Measurements from ENCODE around the gene SEC31B. TPM values are rescaled to one million over a fixed set of nuclear protein-coding genes. Genes with fewer than 3 reads are reported as not detected.

Gene SEC31B
- total and polyA plus RNA-seq, 2 of the 8 experiments (the other 6 are each of a cell fraction or from before 2014, with no cell fraction given) = 4.1 to 5.3 TPM

DNA sequence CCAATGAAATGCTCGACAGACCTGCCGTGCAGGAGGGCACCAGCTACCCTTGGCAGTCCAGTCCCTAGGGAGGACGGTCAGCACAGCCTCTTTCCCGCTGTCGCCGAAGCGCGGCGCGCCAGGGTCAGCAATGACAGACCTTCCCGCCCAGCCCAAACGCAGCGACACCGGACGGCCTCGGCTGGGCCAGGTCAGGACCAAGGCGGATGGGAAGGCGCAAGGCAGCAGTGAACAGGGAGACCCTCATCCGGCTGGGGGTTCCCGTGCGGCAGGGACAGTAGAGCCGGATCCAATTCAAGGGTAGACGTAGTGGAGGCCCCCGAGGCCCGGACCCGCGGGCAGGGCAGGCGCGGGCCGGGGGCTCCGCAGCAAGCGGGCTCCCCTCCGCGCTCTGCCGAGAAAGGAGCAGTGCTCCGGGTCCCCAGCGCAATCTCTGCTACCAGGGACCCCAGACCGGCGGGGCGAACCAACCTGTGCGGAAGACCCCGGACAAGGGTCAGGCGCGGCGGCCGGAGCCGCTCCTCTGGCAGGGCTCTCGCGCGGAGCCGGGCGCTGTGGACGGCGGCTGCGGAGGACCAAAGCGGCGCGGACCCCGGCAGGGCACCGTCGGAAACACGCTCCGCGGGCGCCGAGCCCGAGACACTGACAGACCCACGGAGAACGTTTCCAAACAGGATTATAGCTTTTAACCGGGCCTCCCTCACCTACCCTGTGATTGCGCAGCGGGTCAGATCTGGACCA, at the start of gene SEC31B (continued):
- TF ChIP-seq KDM1A (IDR thresholded peaks at IDR 0.05; ENCODE audit: borderline replicate concordance, low read length) (no peak), BRCA1 (IDR thresholded peaks at IDR 0.05; ENCODE audit: low read depth, low read length) (no peak), SIX5 (IDR thresholded peaks at IDR 0.05; ENCODE audit: low read depth, low read length) (no peak), RNF2 (IDR thresholded peaks at IDR 0.05; ENCODE audit: borderline replicate concordance, low read depth, low read length, missing control alignments, poor library complexity, severe bottlenecking) (no peak), CBX8 (IDR thresholded peaks at IDR 0.05; ENCODE audit: borderline replicate concordance, low read depth, low read length) (no peak), CEBPB (IDR thresholded peaks at IDR 0.05; ENCODE audit: low read depth, low read length) (no peak), E2F6 (IDR thresholded peaks at IDR 0.05) (peak; percentile 62; the same call in 1 of the 2 replicates), HDAC6 (IDR thresholded peaks at IDR 0.05; ENCODE audit: low read depth, low read length) (no peak), RXRA (IDR thresholded peaks at IDR 0.05; ENCODE audit: insufficient read depth, low read depth, low read length) (no peak), BCL11A (IDR thresholded peaks at IDR 0.05; ENCODE audit: low read depth in 2 of 2, low read length in 2 of 2) (no peak), EGR1 (IDR thresholded peaks at IDR 0.05; ENCODE audit: borderline replicate concordance, low read depth, low read length) (no peak), GABPA (IDR thresholded peaks at IDR 0.05; ENCODE audit: borderline replicate concordance, insufficient read depth, low read length) (no peak), ASH2L (IDR thresholded peaks at IDR 0.05; ENCODE audit: low read length) (peak; percentile 57), CHD2 (IDR thresholded peaks at IDR 0.05; ENCODE audit: low read length) (no peak), EZH2 (IDR thresholded peaks at IDR 0.05; ENCODE audit: low read depth, low read length, severe bottlenecking) (peak; percentile 44), TAF1 (IDR thresholded peaks at IDR 0.05; ENCODE audit: low read depth, low read length) (no peak), GTF2F1 (IDR thresholded peaks at IDR 0.05; ENCODE audit: borderline replicate concordance, low read depth, low read length) (no peak), BACH1 (IDR thresholded peaks at IDR 0.05; ENCODE audit: low read length) (no peak), SP2 (IDR thresholded peaks at IDR 0.05; ENCODE audit: low read length) (no peak), SP1 (IDR thresholded peaks at IDR 0.05; ENCODE audit: low read depth, low read length) (no peak), YY1 (IDR thresholded peaks at IDR 0.05; ENCODE audit: low read depth, low read length) (no peak), KDM5A (IDR thresholded peaks at IDR 0.05; ENCODE audit: low read length) (no peak)
- TF ChIP-seq, protein P1, sequence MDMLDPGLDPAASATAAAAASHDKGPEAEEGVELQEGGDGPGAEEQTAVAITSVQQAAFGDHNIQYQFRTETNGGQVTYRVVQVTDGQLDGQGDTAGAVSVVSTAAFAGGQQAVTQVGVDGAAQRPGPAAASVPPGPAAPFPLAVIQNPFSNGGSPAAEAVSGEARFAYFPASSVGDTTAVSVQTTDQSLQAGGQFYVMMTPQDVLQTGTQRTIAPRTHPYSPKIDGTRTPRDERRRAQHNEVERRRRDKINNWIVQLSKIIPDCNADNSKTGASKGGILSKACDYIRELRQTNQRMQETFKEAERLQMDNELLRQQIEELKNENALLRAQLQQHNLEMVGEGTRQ (IDR thresholded peaks at IDR 0.05; ENCODE audit: low read length) = no peak
- TF ChIP-seq, protein P2, sequence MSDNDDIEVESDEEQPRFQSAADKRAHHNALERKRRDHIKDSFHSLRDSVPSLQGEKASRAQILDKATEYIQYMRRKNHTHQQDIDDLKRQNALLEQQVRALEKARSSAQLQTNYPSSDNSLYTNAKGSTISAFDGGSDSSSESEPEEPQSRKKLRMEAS (IDR thresholded peaks at IDR 0.05) = peak; percentile 63; the same call in 1 of the 2 replicates

Data from H1 (cell line).